Thyroid gland (tissue), 4 donors: ENCODE data around the gene TRIM36. TPM values are rescaled to one million over a fixed set of nuclear protein-coding genes. Genes with fewer than 3 reads are reported as not detected.

Source experiments
- DNase-seq, 2 donors: peaks; one replicate each; pipeline ENCODE4 v3.0.0-alpha.2; 2019
- H3K27ac ChIP-seq, 3 donors: fragments of 200-600 bp; sonication (generic); 1 replicate in 2 of 3; 2 replicates in 1 of 3; pipeline ENCODE4 v1.5.1; 2016 to 2019; ENCODE audit warnings: mild to moderate bottlenecking in 1 of 3, moderate library complexity in 1 of 3
- H3K27me3 ChIP-seq: fragments of 200-600 bp; sonication (generic); one replicate; pipeline ENCODE4 v1.5.1; 2019
- H3K36me3 ChIP-seq, 2 donors: fragments of 200-600 bp; sonication (generic); one replicate each; pipeline ENCODE4 v1.5.1; 2016 to 2019
- H3K4me1 ChIP-seq, 2 donors: fragments of 200-600 bp; sonication (generic); one replicate each; pipeline ENCODE4 v1.5.1; 2017 to 2019
- H3K4me3 ChIP-seq, 3 donors: fragments of 200-600 bp; sonication (generic); replicated peaks in 1 of 3; 1 replicate in 2 of 3; 2 replicates in 1 of 3; pipeline ENCODE4 v1.5.1; 2016; ENCODE audit warnings: mild to moderate bottlenecking in 1 of 3
- H3K9me3 ChIP-seq: fragments of 200-600 bp; sonication (generic); one replicate; pipeline ENCODE4 v1.5.1; 2017
- POLR2A ChIP-seq, 2 donors: fragments of 450-650 bp; IDR thresholded peaks; one replicate each; pipeline ENCODE4 v1.6.1; 2017; ENCODE audit warnings: antibody characterized with exemption in 2 of 2, mild to moderate bottlenecking in 2 of 2, moderate library complexity in 1 of 2
- WGBS, 2 donors: methylation state at CpG; one replicate each; pipeline ENCODE4 v1.1.5; 2017; 5-methylcytosine and 5-hydroxymethylcytosine counted together
- intact Hi-C: fragments of 100-400 bp; cut with DNase I; formaldehyde crosslinking; loops from one replicate; pipeline ENCODE4 v1.15.1; 2023
- total RNA-seq, 4 donors: library from RNA; depleted of rRNA; stranded (reverse); fragments of >200 nt; gene quantifications; one replicate each; pipeline ENCODE4 v1.2.3, GENCODE V29; 2016
- TF ChIP-seq, protein P1 (sequence below), 6 experiments: fragments of 200-600 bp in 3 of 6; fragments of 450-650 bp in 3 of 6; sonication (generic) in 3 of 6; IDR thresholded peaks; one replicate each; pipeline ENCODE4 v1.5.1; 2016 to 2019; ENCODE audit warnings: antibody characterized with exemption in 6 of 6, mild to moderate bottlenecking in 2 of 6, inconsistent platforms in 1 of 6, moderate library complexity in 1 of 6

Gene TRIM36
- total RNA-seq, 4 donors from 2014 or later: 0.22 to 3.4 (median 2.1) TPM

DNA sequence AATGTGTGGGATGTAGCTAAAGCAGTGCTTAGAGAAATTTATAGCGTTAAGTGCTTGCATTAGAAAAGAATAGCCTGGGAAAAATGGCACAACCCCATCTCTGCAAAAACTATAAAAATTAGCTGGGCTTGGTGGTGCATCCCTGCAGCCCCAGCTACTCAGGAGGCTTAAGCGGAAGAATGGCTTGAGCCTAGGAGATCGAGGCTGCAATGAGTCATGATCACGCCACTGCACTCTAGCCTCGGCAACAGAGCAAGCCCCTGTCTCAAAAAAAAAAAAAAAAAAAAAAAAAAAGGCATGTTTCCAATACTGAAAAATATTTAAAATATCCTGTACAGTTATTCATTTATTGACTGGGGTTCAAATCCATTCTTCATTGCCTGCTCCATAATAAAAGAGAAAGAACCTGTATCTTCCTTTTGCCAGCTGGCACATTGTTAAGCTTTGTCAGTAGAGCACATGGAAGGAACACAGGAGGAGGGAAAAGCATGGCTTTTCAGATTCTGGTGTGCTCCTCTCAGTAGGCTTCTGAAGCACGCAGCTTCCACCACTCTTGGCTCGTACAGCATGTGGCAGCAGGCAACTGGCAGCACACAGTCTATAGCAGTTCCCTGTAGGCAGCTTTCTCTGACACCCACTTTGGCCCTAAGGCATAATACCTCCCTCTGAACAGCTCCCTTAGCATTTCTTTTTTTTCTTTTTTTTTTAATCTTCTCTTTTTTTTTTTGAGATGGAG, 73.5 kb downstream of the TRIM36 start:
- H3K27ac ChIP-seq: no peak overlapping the region
- H3K9me3 ChIP-seq: no peaks in the 10 kb centered on the region
- intact Hi-C loops: no loop called here
- WGBS, 2 donors: 67 to 76% methylated on average over 7 of the region's 7 CpGs
- no peaks in the 10 kb centered on the region for H3K27me3 ChIP-seq
- H3K36me3 ChIP-seq: no peaks in the 10 kb centered on the region
- DNase-seq: no peak
- no peak overlapping the region for H3K4me3 ChIP-seq
- TF ChIP-seq, protein P1, sequence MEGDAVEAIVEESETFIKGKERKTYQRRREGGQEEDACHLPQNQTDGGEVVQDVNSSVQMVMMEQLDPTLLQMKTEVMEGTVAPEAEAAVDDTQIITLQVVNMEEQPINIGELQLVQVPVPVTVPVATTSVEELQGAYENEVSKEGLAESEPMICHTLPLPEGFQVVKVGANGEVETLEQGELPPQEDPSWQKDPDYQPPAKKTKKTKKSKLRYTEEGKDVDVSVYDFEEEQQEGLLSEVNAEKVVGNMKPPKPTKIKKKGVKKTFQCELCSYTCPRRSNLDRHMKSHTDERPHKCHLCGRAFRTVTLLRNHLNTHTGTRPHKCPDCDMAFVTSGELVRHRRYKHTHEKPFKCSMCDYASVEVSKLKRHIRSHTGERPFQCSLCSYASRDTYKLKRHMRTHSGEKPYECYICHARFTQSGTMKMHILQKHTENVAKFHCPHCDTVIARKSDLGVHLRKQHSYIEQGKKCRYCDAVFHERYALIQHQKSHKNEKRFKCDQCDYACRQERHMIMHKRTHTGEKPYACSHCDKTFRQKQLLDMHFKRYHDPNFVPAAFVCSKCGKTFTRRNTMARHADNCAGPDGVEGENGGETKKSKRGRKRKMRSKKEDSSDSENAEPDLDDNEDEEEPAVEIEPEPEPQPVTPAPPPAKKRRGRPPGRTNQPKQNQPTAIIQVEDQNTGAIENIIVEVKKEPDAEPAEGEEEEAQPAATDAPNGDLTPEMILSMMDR (IDR thresholded peaks at IDR 0.05): no peak
- TF ChIP-seq POLR2A (IDR thresholded peaks at IDR 0.05): no peak
- H3K4me1 ChIP-seq: peaks cover 0 to 7% of the 10 kb centered on the region in 2 donors

DNA sequence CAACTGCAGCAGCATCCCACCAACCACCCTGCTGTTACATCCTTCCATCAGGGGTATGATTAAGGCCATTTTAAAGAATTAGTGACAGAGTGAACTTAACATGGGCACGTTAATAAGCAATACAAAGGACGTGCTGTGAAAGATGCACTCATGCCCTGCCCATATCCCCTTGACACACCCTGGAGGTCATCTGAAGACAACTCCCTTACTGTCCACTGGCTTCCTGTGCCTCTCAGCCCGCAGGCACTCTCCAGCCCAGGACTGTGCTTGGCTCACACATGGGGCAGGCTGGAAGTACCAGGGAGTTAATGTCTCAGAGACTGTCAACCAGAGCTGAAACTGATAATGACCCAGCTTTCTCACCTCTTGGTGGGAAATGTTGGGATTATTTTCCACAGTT, 81.8 kb downstream of the TRIM36 start:
- TF ChIP-seq, protein P1 (IDR thresholded peaks at IDR 0.05): no peak
- no peak for TF ChIP-seq POLR2A (IDR thresholded peaks at IDR 0.05)
- Histone ChIP-seq H3K4me1 (no peaks in the 10 kb centered on the region), H3K27ac (no peak overlapping the region), H3K9me3 (no peaks in the 10 kb centered on the region), H3K36me3 (no peaks in the 10 kb centered on the region), H3K27me3 (no peaks in the 10 kb centered on the region), H3K4me3 (no peak overlapping the region)
- WGBS, 2 donors: 75 to 77% methylated on average over 3 of the region's 3 CpGs
- DNase-seq: no peak
- intact Hi-C loops: no loop called here

DNA sequence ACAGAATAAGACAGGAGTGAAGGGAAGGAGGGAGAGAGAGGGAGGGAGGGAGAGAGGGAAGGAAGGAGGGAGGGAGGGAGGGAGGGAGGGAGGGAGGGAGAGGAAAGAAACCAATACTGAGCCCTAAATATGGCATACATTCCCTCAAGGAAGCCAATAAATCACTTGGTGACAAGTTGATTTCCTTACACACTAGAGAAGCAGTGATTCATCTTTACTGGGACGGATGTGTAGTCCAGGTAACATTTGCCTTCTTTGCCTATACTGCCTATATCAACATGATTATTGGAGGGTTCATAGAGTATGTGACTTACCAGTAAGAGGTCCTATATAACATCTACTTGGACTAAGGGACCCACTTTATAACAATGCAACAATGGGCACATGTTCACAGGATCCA, 83.2 kb downstream of the TRIM36 start:
- no peak overlapping the region for H3K4me3 ChIP-seq

DNA sequence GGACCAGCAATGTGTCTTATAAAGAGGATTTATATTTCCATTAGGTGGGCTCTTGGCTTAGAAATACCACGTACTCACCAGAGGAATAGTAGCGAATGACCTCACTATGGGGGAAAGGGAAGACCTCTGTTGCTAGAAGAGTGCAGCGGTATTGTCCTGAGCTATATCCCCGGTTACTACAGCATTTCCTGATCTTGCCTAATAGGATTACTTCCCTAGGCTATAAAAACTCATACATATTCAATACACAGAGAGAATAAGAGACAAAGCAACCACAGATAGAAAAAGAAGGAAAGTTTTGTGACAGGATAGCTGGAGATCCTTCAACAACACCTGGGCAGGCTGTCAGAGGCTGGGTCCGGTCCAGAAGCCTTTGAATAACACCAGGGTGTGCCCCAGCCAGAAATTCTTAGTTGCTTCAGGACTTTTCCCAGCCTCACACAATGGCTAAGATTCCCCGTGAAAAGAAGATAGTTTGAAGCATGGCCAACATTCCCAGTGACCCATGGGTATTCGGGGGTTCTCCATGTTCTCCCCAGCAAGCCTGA, 85.4 kb downstream of the TRIM36 start:
- no peaks in the 10 kb centered on the region for H3K36me3 ChIP-seq
- H3K27me3 ChIP-seq: no peaks in the 10 kb centered on the region
- TF ChIP-seq, protein P1 (IDR thresholded peaks at IDR 0.05): no peak
- no peak for TF ChIP-seq POLR2A (IDR thresholded peaks at IDR 0.05)
- no peak overlapping the region for H3K27ac ChIP-seq
- 86 to 89% methylated on average over 7 of the region's 7 CpGs for WGBS, 2 donors
- H3K4me1 ChIP-seq: no peaks in the 10 kb centered on the region
- no peaks in the 10 kb centered on the region for H3K9me3 ChIP-seq
- intact Hi-C loops: no loop called here
- no peak overlapping the region for H3K4me3 ChIP-seq
- DNase-seq: no peak

More for the DNA sequence above, 83.2 kb downstream of the TRIM36 start:
- Histone ChIP-seq H3K36me3 (no peaks in the 10 kb centered on the region), H3K27me3 (no peaks in the 10 kb centered on the region), H3K4me1 (no peaks in the 10 kb centered on the region), H3K9me3 (no peaks in the 10 kb centered on the region), H3K27ac (no peak overlapping the region)
- DNase-seq: no peak
- TF ChIP-seq, protein P1 (IDR thresholded peaks at IDR 0.05): no peak
- TF ChIP-seq POLR2A (IDR thresholded peaks at IDR 0.05): no peak
- 68 to 82% methylated on average over 1 of the region's 1 CpG for WGBS, 2 donors
- intact Hi-C loops: no loop called here

DNA sequence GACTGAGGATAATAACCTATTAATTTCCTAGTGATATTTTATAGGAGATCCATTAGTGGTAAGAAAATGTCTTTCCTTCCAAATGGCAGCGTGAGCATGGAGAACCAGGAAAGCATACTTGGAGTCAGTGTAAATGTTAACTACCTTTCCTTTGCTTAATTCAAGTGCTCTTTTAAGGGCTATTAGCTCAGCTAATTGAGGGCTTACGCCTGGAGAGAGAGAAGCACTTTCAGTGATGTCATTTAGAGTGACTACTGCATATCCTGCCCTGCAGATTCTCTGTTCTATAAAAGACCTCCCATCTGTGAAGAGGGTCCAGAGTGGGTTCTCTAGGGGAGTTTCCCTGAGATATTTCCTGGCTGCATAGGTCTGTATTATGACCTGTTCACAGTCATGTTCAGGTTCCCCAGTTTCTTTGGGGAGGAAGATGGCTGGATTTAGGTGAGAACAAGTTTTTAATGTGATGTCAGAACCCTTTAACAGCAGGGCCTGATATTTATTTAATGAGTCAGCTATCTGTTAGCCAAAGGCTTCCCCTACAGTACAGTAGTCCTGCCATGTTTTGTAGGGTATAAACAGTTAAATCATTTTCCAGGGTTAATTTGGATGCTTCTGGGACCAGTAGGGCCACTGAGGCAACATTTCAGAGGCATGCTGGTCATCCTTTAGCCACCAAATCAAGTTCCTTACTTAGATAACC, 89.6 kb downstream of the TRIM36 start:
- DNase-seq: no peak
- H3K27ac ChIP-seq: no peak overlapping the region
- no peaks in the 10 kb centered on the region for H3K36me3 ChIP-seq
- H3K4me1 ChIP-seq: no peaks in the 10 kb centered on the region
- no peaks in the 10 kb centered on the region for H3K27me3 ChIP-seq
- no peak overlapping the region for H3K4me3 ChIP-seq
- 62 to 65% methylated on average over 2 of the region's 2 CpGs for WGBS, 2 donors
- intact Hi-C loops: no loop called here
- TF ChIP-seq, protein P1 (IDR thresholded peaks at IDR 0.05): no peak
- TF ChIP-seq POLR2A (IDR thresholded peaks at IDR 0.05): no peak
- no peaks in the 10 kb centered on the region for H3K9me3 ChIP-seq
